GM23248 (cell line): ENCODE measurements around the gene ARAP1.

ENCODE experiments used
- EZH2 ChIP-seq: fragments of 200-600 bp; sonication (generic); IDR thresholded peaks from 2 replicates; pipeline ENCODE4 v1.6.1; 2018; ENCODE audit warnings: antibody characterized with exemption, mild to moderate bottlenecking; ENCODE audit not compliant: insufficient read depth, poor library complexity, severe bottlenecking
- EZH2phosphoT487 ChIP-seq: fragments of 200-600 bp; sonication (generic); IDR thresholded peaks from 2 replicates; pipeline ENCODE4 v1.6.1; 2018; ENCODE audit warnings: antibody characterized with exemption, moderate library complexity, mild to moderate bottlenecking, low read depth; ENCODE audit not compliant: insufficient read depth

DNA sequence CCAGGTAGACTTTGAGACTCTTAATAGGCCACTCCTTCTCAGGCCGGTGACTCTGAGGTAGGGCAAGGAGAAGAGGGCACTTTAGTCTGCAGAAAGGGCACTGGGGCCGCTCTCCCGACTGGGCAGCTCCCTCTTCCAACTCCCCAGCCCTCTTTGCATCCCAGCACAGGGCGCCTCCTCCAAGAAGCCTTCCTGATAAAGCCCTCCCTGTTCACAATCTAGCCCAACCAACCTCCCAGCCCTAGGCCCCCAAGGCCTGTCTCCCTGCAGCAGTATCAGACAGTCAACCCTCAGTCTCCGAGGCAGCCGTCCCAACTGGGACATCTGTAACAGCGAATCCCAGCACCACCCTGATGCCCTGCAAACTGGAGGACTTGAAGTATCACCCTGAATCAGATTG is 63.7 kb downstream of the ARAP1 start:
- no peak for TF ChIP-seq EZH2
- no peak for TF ChIP-seq EZH2phosphoT487
